ENCODE data around the gene UQCC5.

GRCh38 chr3:52557011-52557960 is 20.9 kb downstream of the UQCC5 start:
- no peak for TF ChIP-seq CTCF (tag by site-specific recombination; IDR thresholded peaks at IDR 0.05)
- TF ChIP-seq ZNF843 (tag by site-specific recombination; IDR thresholded peaks at IDR 0.05) = no peak
- no peak for TF ChIP-seq ZNF138 (tag by site-specific recombination; IDR thresholded peaks at IDR 0.05; ENCODE audit: borderline replicate concordance)
- no peak for TF ChIP-seq TRIM28 (IDR thresholded peaks at IDR 0.05; ENCODE audit: borderline replicate concordance, low read length)
- TF ChIP-seq PRDM6 (tag by site-specific recombination; IDR thresholded peaks at IDR 0.05) = no peak
- TF ChIP-seq ZNF830 (tag by site-specific recombination; IDR thresholded peaks at IDR 0.05; ENCODE audit: low read depth) = no peak
- no peak for TF ChIP-seq ZNF112 (tag by site-specific recombination; IDR thresholded peaks at IDR 0.05)
- TF ChIP-seq HOXA7 (CRISPR knock-in tag; IDR thresholded peaks at IDR 0.05; ENCODE audit: borderline replicate concordance) = no peak
- TF ChIP-seq ZNF335 (tag by site-specific recombination; conservative IDR thresholded peaks at IDR 0.05) = no peak
- TF ChIP-seq, protein P1, sequence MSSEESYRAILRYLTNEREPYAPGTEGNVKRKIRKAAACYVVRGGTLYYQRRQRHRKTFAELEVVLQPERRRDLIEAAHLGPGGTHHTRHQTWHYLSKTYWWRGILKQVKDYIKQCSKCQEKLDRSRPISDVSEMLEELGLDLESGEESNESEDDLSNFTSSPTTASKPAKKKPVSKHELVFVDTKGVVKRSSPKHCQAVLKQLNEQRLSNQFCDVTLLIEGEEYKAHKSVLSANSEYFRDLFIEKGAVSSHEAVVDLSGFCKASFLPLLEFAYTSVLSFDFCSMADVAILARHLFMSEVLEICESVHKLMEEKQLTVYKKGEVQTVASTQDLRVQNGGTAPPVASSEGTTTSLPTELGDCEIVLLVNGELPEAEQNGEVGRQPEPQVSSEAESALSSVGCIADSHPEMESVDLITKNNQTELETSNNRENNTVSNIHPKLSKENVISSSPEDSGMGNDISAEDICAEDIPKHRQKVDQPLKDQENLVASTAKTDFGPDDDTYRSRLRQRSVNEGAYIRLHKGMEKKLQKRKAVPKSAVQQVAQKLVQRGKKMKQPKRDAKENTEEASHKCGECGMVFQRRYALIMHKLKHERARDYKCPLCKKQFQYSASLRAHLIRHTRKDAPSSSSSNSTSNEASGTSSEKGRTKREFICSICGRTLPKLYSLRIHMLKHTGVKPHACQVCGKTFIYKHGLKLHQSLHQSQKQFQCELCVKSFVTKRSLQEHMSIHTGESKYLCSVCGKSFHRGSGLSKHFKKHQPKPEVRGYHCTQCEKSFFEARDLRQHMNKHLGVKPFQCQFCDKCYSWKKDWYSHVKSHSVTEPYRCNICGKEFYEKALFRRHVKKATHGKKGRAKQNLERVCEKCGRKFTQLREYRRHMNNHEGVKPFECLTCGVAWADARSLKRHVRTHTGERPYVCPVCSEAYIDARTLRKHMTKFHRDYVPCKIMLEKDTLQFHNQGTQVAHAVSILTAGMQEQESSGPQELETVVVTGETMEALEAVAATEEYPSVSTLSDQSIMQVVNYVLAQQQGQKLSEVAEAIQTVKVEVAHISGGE (tag by site-specific recombination; conservative IDR thresholded peaks at IDR 0.05; ENCODE audit: low read depth) = no peak
- TF ChIP-seq, protein P2, sequence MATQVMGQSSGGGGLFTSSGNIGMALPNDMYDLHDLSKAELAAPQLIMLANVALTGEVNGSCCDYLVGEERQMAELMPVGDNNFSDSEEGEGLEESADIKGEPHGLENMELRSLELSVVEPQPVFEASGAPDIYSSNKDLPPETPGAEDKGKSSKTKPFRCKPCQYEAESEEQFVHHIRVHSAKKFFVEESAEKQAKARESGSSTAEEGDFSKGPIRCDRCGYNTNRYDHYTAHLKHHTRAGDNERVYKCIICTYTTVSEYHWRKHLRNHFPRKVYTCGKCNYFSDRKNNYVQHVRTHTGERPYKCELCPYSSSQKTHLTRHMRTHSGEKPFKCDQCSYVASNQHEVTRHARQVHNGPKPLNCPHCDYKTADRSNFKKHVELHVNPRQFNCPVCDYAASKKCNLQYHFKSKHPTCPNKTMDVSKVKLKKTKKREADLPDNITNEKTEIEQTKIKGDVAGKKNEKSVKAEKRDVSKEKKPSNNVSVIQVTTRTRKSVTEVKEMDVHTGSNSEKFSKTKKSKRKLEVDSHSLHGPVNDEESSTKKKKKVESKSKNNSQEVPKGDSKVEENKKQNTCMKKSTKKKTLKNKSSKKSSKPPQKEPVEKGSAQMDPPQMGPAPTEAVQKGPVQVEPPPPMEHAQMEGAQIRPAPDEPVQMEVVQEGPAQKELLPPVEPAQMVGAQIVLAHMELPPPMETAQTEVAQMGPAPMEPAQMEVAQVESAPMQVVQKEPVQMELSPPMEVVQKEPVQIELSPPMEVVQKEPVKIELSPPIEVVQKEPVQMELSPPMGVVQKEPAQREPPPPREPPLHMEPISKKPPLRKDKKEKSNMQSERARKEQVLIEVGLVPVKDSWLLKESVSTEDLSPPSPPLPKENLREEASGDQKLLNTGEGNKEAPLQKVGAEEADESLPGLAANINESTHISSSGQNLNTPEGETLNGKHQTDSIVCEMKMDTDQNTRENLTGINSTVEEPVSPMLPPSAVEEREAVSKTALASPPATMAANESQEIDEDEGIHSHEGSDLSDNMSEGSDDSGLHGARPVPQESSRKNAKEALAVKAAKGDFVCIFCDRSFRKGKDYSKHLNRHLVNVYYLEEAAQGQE (tag by site-specific recombination; IDR thresholded peaks at IDR 0.05) = no peak
- TF ChIP-seq, protein P3, sequence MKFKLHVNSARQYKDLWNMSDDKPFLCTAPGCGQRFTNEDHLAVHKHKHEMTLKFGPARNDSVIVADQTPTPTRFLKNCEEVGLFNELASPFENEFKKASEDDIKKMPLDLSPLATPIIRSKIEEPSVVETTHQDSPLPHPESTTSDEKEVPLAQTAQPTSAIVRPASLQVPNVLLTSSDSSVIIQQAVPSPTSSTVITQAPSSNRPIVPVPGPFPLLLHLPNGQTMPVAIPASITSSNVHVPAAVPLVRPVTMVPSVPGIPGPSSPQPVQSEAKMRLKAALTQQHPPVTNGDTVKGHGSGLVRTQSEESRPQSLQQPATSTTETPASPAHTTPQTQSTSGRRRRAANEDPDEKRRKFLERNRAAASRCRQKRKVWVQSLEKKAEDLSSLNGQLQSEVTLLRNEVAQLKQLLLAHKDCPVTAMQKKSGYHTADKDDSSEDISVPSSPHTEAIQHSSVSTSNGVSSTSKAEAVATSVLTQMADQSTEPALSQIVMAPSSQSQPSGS (tag by site-specific recombination; IDR thresholded peaks at IDR 0.05; ENCODE audit: low read depth) = no peak
